Ascending aorta (tissue), 2 donors: Measurements from ENCODE around the gene GNAT2. TPM values are rescaled to one million over a fixed set of nuclear protein-coding genes. Genes with fewer than 3 reads are reported as not detected.

ENCODE experiments used
- DNase-seq, 2 donors: peaks; one replicate each; pipeline ENCODE4 v3.0.0-alpha.2; 2019; ENCODE audit warnings: low spot score in 2 of 2
- H3K27ac ChIP-seq, 2 donors: fragments of 200-600 bp; sonication (generic); one replicate each; pipeline ENCODE4 v1.5.1; 2016 to 2017; ENCODE audit warnings: mild to moderate bottlenecking in 1 of 2
- H3K27me3 ChIP-seq: fragments of 200-600 bp; sonication (generic); one replicate; pipeline ENCODE4 v1.5.1; 2017
- H3K36me3 ChIP-seq, 2 donors: fragments of 200-600 bp; sonication (generic); one replicate each; pipeline ENCODE4 v1.5.1; 2016
- H3K4me1 ChIP-seq, 2 donors: fragments of 200-600 bp; sonication (generic); one replicate each; pipeline ENCODE4 v1.5.1; 2016 to 2017; ENCODE audit warnings: mild to moderate bottlenecking in 1 of 2
- H3K4me3 ChIP-seq, 2 donors: fragments of 200-600 bp; sonication (generic); one replicate each; pipeline ENCODE4 v1.5.1; 2016 to 2017; ENCODE audit warnings: mild to moderate bottlenecking in 1 of 2
- H3K9me3 ChIP-seq, 2 donors: fragments of 200-600 bp; sonication (generic); one replicate each; pipeline ENCODE4 v1.5.1; 2016
- CTCF ChIP-seq, 3 experiments: fragments of 200-600 bp in 2 of 3; fragments of 450-650 bp in 1 of 3; sonication (generic) in 2 of 3; IDR thresholded peaks; one replicate each; pipeline ENCODE4 v1.5.1; 2016 to 2019; ENCODE audit warnings: antibody characterized with exemption in 3 of 3, mild to moderate bottlenecking in 1 of 3, moderate library complexity in 1 of 3
- intact Hi-C: fragments of 100-400 bp; cut with DNase I; formaldehyde crosslinking; loops from one replicate; pipeline ENCODE4 v1.15.1; 2023
- total RNA-seq: library from RNA; depleted of rRNA; stranded (reverse); fragments of >200 nt; gene quantifications from one replicate; pipeline ENCODE4 v1.1.0, GENCODE V29; 2016

Gene GNAT2
- total RNA-seq, 1 donor from 2014 or later = not detected

GRCh38 chr1:109566982-109567381, 52.4 kb downstream of the GNAT2 start:
- Histone ChIP-seq H3K27ac (no peak overlapping the region), H3K27me3 (no peaks in the 10 kb centered on the region), H3K4me3 (no peak overlapping the region), H3K4me1 (peaks cover 8 to 27% of the 10 kb centered on the region in 2 donors), H3K9me3 (no peaks in the 10 kb centered on the region), H3K36me3 (no peaks in the 10 kb centered on the region)
- intact Hi-C loops = no loop called here
- DNase-seq = no peak
- TF ChIP-seq CTCF (IDR thresholded peaks at IDR 0.05) = no peak

GRCh38 chr1:109565241-109565640, 54.2 kb downstream of the GNAT2 start:
- Histone ChIP-seq H3K9me3 (no peaks in the 10 kb centered on the region), H3K4me3 (no peak overlapping the region), H3K36me3 (no peaks in the 10 kb centered on the region), H3K4me1 (peaks cover 8 to 29% of the 10 kb centered on the region in 2 donors), H3K27me3 (no peaks in the 10 kb centered on the region), H3K27ac (no peak overlapping the region)
- intact Hi-C loops = no loop called here
- TF ChIP-seq CTCF (IDR thresholded peaks at IDR 0.05) = no peak
- DNase-seq = no peak

GRCh38 chr1:109564194-109564878, 55.1 kb downstream of the GNAT2 start:
- Histone ChIP-seq H3K27me3 (no peaks in the 10 kb centered on the region), H3K9me3 (no peaks in the 10 kb centered on the region), H3K4me3 (no peak overlapping the region), H3K4me1 (peaks cover 8 to 35% of the 10 kb centered on the region in 2 donors), H3K27ac (no peak overlapping the region), H3K36me3 (no peaks in the 10 kb centered on the region)
- intact Hi-C loops = no loop called here
- DNase-seq = no peak
- TF ChIP-seq CTCF (IDR thresholded peaks at IDR 0.05) = no peak

- Histone ChIP-seq H3K4me3 (no peak overlapping the region), H3K4me1 (peaks cover 3 to 22% of the 10 kb centered on the region in 2 donors), H3K27me3 (no peaks in the 10 kb centered on the region), H3K9me3 (no peaks in the 10 kb centered on the region), H3K27ac (no peak overlapping the region), H3K36me3 (no peaks in the 10 kb centered on the region)
- intact Hi-C loops = loop anchor here (1.0 kb wide), 1 partner anchor 32 kb away; no protein-coding TSS in a partner anchor
- no peak for DNase-seq
- TF ChIP-seq CTCF (IDR thresholded peaks at IDR 0.05) = no peak
Measured at GRCh38 chr1:109559995-109560394, 59.4 kb downstream of the GNAT2 start.

GRCh38 chr1:109557520-109557919, 61.9 kb downstream of the GNAT2 start:
- intact Hi-C loops = no loop called here
- H3K4me3 ChIP-seq = no peak overlapping the region
- TF ChIP-seq CTCF (IDR thresholded peaks at IDR 0.05) = no peak
- no peaks in the 10 kb centered on the region for H3K27me3 ChIP-seq
- no peak for DNase-seq
- no peak overlapping the region for H3K27ac ChIP-seq
- no peaks in the 10 kb centered on the region for H3K9me3 ChIP-seq
- no peaks in the 10 kb centered on the region for H3K36me3 ChIP-seq
- H3K4me1 ChIP-seq = peaks cover 0 to 18% of the 10 kb centered on the region in 2 donors
